Endometrial microvascular endothelial cells (primary cell): ENCODE results near the gene SRRT. TPM values are rescaled to one million over a fixed set of nuclear protein-coding genes. Genes with fewer than 3 reads are reported as not detected.
"Not testable (repeated sequence)": the region's sequence is repeated elsewhere in the genome, so short reads cannot be mapped to it uniquely, and the experiment has no call there.

ENCODE experiments used
- in situ Hi-C: cut with HindIII; loops from 2 replicates; pipeline ENCODE4 v1.10.0; 2017; ENCODE audit warnings: low sequenced_read_pairs, low pct_unique_long_range_greater_than_20kb; ENCODE audit errors: inconsistent ontology term
- total RNA-seq: library from RNA; depleted of rRNA; stranded (reverse); fragments of >200 nt; gene quantifications from one replicate; pipeline ENCODE4 v1.2.3, GENCODE V29; 2015; ENCODE audit errors: inconsistent ontology term

Gene SRRT
- total RNA-seq, 1 donor from 2014 or later: 80.7 TPM

DNA sequence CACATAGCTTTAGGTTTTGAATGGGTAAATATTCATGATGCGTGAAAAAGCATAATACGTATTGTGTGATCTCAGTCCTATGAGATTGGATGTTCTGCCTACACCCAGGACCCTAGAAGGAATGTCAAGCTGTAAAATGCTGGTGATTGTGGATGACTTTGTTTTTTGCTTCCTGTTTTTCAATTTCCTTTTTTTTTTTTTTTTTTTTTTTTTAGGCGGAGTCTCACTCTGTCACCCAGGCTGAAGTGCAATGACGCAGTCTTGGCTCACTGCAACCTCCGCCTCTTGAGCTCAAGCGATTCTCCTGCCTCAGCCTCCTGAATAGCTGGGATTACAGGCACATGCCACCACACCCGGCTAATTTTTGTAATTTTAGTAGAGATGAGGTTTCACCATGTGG is 35.5 kb downstream of the SRRT start:
- in situ Hi-C loops: not testable (repeated sequence)

DNA sequence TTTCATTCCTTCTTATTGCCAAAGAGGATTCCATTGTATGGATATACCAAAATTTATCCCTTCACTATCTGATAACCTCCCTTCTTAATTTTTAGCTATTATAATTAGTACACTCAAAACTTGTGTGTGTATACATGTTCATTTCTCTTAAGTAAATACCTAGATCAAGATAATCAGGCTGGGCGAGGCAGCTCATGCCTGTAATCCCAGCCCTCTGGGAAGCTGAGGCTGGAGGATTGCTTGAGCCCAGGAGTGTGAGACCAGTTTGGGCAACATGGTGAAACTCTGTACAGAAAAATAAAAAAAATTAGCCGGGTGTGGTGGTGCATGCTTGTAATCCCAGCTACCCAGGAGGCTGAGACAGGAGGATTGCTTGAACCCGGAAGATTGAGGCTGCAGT is 36.6 kb downstream of the SRRT start:
- in situ Hi-C loops: no loop called here

DNA sequence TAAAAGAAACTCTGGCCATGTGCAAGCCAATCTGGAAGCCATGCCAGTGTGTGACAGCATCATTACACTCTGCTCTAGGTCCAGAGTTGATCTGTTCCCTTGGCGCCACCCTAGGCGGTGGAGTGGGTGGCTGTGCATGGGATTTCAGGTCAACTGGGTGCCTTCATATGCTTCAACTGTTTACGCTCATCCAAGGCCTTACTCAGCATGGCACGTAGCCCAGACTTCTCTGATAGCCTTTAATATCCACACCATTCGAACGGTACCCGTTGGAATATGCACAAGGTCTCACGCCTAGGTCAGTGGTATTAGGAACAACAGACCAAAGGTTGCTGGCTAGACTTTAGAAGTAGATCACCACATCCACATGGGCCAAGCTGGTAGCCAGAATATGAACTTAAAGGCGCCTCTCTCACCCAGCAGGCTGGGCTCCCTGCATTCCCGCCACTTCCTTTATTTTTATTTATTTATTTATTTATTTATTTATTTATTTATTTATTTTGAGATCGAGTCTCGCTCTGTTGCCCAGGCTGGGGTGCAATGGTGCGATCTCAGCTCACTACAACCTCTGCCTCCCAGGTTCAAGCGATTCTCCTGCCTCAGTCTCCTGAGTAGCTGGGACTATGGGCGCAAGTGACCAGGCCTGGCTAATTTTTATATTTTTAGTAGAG is 39.4 kb downstream of the SRRT start:
- in situ Hi-C loops: no loop called here

DNA sequence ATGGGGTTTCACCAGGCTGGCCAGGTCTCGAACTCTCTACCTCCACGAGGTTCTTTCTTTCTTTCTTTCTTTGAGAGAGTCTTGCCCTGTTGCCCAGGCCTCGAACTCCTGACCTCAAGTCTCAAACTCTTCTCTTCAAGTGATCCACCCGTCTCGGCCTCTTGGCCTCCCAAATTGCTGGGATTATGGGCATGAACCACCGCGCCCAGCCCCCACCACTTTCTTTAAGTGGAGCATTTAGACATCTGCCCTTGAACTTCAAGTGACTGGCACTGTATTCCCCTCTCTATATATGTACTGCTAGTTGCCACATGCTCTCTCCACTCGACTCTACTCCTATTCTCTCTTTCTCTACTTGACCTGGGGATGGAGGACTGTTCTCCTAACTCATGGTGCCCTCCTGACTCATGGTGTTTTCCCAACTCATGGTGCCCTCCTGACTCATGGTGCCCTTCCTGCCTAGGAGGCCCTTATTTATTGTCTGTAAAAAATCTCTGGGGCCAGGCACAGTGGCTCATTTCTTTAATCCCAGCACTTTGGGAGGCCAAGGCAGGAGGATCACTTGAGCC is 40.1 kb downstream of the SRRT start:
- in situ Hi-C loops: no loop called here

DNA sequence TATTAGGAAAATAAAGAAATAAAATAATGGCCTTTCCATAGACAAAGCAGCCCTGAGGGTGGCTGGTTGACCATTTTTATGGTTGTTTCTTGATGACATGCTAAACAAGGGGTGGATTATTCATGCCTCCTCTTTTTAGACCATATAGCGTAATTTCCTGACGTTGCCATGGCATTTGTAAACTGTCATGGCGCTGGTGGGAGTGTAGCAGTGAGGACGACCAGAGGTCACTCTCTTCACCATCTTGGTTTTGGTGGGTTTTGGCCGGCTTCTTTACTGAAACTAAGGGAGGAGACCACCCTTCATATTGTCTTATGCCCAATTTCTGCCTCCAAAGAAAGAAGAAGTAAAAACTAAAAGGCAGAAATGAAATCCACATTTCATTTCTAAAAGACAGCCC is 44.4 kb downstream of the SRRT start:
- in situ Hi-C loops: not testable (repeated sequence)

DNA sequence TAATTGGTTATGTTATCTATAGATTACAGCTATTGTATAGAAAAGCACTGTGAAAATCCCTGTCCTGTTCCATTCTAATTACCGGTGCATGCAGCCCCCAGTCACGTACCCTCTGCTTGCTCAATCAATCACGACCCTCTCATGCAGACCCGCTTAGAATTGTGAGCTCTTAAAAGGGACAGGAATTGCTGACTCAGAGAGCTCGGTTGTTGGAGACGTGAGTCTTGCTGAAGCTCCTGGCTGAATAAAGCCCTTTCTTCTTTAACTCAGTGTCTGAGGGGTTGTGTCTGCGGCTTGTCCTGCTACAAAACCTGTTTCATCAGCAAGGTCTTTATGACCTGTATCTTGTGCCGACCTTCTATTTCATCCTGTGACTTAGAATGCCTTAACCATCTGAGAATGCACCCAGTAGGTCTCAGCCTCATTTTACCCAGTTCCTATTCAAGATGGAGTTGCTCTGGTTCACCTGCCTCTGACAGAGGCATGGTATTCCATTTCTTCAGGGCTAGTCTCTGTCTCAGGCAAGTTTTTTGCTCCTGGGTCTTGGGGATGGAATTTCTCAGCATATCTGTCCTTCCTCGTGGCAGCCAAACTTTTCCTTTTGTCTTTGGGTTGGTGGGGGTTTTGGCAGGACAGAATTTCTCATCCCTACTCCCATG is 45.0 kb downstream of the SRRT start:
- in situ Hi-C loops: not testable (repeated sequence)

DNA sequence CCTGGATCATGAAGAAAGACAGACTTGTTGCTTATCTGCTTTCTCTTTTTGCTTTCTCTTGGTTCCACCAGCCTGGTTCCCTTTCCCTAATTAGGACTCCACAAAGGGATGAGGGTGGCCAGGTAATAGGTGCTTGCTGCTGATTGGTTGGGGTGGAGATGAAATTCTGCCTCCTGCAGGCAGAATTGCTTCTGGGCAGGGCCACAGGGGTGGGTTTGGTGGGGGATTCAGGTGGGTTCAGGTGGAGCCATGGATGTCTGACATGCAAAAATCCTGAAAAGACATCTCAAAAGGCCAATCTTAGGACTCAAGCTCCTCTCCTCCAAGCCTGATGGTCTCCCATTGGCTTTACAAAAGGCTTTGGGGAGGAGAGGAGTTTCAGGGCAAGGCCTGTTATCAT is 46.1 kb downstream of the SRRT start:
- in situ Hi-C loops: no loop called here

DNA sequence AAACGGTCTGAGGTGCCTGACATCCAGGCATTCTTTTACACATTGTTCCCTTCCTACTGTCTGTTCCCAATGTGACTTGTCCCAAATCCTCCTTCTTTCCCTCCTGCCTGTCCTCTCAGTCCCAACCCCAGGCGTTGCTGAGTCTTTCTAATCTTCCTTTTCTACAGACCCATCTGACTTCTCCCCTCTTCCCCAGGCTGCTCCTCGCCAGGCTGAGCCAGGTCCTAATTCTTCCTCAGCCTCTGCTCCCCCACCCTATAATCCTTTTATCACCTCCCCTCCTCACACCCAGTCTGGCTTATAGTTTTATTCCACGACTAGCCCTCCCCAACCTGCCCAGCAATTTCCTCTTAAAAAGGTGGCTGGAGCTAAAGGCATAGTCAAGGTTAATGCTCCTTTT is 48.7 kb downstream of the SRRT start:
- in situ Hi-C loops: not testable (repeated sequence)

DNA sequence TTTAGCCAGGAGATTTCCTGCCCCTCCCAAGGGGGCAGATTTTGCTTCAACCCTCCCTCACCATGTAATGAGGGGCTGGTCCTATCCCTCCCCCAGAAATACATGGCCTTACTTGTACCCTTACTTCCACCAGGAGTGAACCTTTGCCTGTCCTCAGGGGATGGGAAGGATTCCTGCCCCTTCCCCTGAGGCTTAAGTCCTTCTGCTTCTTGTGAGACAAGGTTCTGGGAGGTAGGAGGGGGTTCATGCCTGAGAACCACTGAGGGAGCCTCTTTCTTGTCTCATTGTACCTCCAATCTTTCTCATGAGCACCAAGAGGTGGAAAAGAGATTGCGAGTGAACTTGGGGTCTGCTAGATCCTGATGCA is 54.9 kb downstream of the SRRT start:
- in situ Hi-C loops: no loop called here

DNA sequence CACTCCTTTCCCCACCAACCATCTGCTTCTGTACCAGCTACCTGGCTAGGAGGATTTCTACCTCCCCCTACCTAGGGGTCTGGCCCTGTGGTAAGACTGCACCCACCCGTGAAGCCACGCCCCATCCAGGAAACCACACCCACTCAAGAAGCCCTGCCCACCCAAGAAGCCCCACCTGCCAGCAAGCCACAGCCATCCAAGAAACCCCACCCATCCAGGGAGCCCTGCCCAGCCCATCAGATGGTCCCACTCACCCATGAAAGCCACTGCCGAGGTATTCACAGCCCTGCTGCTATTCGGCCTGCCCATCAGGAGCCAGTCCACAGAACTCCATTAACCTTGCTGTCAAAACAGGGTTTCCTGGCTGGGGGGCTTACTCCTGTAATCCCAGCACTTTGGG is 58.8 kb downstream of the SRRT start:
- in situ Hi-C loops: no loop called here

DNA sequence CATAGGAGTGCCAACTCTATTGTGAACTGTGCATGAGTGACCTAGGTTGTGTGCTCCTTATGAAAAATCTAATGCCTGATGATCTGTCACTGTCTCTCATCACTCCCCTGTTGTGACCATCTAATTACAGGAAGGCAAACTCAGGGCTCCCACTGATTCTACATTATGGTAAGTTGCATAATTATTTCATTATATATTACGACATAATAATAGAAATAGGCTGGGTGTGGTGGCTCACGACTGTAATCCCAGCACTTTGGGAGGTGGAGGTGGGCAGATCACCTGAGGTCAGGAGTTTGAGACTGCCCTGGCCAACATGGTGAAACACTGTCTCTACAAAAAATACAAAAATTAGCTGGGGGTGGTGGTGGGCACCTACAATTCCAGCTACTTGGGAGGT is 60.5 kb downstream of the SRRT start:
- in situ Hi-C loops: not testable (repeated sequence)

DNA sequence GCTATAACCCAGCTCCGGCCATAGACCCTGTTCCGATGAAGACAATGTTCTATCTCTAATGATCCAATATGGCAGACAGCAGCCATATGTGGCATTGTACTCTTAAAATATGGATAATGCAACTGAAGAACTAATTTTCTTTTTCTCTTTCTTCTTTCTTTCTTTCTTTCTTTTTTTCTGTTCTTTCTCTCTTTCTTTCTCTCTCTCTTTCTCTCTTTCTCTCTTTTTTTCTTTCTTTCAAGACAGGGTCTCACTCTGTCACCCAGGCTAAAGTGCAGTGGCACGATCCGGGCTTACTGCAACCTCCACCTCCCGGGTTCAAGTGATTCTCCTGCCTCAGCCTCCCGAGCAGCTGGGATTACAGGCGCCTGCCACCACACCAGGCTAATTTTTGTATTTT is 61.3 kb downstream of the SRRT start:
- in situ Hi-C loops: not testable (repeated sequence)

Other genes with a start within 250 kb of the SRRT start
- not detected for gene TFR2, start 233.6 kb upstream of the SRRT start, total RNA-seq
- gene ACTL6B, start 218.7 kb upstream of the SRRT start, total RNA-seq: not detected
- gene GNB2, start 201.4 kb upstream of the SRRT start, total RNA-seq: 301 TPM
- 21.2 TPM for gene GIGYF1, start 180.9 kb upstream of the SRRT start, total RNA-seq
- gene POP7, start 169.0 kb upstream of the SRRT start, total RNA-seq: 51.1 TPM
- not detected for gene EPO, start 154.6 kb upstream of the SRRT start, total RNA-seq
- not detected for gene ZAN, start 141.5 kb upstream of the SRRT start, total RNA-seq
- 78.6 TPM for gene EPHB4, start 47.6 kb upstream of the SRRT start, total RNA-seq
- 40.0 TPM for gene SLC12A9, start 22.4 kb upstream of the SRRT start, total RNA-seq
- gene TRIP6, start 7.7 kb upstream of the SRRT start, total RNA-seq: 108 TPM
- gene UFSP1, start 14.6 kb downstream of the SRRT start, total RNA-seq: 1.2 TPM
- not detected for gene ACHE, start 20.8 kb downstream of the SRRT start, total RNA-seq
- gene MUC3A, start 74.4 kb downstream of the SRRT start, total RNA-seq: not detected
- not detected for gene MUC12, start 94.5 kb downstream of the SRRT start, total RNA-seq
- not detected for gene MUC17, start 145.0 kb downstream of the SRRT start, total RNA-seq
- gene TRIM56, start 210.4 kb downstream of the SRRT start, total RNA-seq: 13.9 TPM